ENCODE measurements around the gene GLIS1.

Gene GLIS1

GRCh38 chr1:53638360-53639035 is 100.5 kb downstream of the GLIS1 start:
- no peak for DNase-seq (ENCODE audit: low spot score)

DNA sequence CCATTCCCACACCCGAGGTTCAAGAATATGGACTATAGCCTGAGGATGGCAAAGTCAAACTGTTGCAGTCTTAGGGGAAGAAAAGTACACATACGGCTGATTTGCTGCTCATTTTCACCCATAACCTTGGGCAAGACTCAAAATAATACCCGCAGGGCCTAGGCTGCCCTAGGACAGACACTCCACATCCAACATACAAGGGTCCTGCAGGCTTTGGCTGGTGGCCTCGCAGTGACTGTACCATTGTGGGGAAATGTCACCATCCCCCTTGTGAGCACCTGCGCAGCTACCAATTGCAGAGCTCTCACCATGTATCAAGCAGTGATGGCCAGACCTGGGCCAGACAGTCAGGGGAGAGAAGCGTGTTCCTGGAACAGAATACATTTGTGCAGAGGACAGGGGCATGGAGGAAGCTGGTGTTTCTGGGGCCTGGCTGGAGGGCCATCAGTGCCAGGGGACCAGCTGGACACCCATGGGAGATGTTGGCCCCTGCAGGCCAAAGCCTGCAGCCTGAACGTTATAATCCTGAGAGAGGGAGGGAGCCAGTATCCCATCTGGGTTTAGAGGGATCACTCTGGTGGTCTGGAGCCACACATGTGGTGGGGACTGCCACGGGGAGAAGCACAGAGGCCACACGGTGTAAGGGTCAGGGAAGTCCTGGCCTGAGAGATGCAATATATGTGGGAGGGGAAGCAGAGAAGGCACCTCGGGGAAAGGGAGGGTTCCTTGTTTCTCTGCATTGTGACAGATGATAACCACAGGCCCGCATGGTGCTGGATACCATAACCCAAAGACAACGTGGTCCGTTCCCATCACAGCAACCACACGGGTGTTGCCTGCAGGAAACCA is 101.2 kb downstream of the GLIS1 start:
- no peak for DNase-seq (ENCODE audit: low spot score)

DNA sequence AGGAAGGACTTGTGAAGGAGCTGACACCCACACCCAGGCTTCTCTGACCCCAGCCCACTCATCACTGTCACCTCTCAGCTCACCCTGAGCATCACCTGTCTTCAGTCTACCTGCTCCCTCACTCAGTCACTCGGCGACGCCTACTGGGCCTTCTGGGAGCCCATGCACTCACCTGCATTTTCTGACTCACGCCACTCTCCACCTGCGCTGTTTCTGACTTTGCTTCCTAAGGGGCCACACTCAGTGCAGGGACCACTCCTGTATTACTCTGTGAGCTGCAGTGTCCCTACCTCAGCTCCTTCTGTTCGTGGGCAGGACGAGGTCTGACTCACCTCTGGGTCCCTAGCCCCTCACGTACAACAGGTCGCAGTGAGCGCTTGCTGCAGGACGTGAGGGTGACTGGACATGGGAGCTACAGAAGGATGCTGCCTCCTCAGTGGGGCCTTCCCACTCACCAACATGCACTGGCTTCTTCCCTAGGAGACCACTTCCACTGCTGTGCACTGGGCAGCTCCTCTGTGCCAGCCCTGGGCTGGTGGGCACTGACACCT is 102.3 kb downstream of the GLIS1 start:
- DNase-seq (ENCODE audit: low spot score), result no peak

- no peak for DNase-seq (ENCODE audit: low spot score)
Measured at GRCh38 chr1:53634571-53634979, 104.4 kb downstream of the GLIS1 start.

DNA sequence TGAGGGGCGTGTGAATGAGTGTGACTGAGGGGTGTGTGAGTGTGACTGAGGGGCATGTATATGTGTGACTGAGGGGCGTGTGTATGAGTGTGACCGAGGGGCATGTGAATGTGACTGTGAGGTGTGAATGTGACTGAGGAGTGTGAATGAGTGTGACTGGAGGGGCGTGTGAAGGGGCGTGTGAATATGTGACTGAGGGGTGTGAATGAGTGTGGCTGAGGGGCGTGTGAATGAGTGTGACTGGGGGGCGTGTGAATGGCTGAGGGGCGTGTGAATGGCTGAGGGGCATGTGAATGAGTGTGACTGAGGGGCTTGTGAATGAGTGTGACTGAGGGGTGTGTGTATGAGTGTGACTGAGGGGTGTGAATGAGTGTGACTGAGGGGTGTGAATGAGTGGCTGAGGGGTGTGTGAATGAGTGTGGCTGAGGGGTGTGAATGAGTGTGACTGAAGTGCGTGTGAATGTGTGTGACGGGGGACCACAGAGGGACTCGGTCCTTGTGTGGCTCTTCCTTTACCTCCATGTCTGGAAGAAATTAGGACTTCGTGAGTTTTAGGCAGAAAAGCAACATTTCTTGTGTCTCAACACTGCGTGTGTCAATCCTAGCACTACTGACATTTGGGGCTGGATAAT is 105.8 kb downstream of the GLIS1 start:
- DNase-seq (ENCODE audit: low spot score), result no peak

DNA sequence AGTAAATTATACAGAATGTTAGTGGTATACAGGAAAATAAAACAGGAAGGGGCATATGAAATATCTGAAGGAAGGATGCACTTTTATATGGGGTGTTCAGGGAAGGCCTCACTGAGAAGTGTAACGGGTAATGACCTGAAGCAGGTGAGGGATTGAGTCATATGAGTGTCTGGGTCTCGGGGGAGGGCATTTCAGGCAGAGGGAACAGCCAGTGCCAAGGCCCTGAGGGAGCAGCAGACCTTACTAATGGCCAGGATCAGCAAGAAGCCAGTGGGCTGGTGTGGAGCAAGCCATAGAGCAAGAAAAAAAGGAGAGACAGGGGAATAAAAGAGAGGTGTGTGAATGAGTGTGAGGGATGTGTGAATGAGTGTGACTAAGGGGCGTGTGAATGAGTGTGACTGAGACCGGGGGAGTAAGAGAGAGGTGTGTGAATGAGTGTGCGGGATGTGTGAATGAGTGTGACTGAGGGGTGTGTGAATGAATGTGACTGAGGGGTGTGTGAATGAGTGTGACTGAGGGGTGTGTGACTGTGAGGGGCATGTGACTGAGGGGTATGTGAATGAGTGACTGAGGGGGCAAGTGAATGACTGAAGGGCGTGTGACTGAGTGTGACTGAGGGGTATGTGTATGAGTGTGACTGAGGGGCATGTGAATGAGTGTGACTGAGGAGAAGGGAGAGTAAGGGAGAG is 107.2 kb downstream of the GLIS1 start:
- no peak for DNase-seq (ENCODE audit: low spot score)

DNA sequence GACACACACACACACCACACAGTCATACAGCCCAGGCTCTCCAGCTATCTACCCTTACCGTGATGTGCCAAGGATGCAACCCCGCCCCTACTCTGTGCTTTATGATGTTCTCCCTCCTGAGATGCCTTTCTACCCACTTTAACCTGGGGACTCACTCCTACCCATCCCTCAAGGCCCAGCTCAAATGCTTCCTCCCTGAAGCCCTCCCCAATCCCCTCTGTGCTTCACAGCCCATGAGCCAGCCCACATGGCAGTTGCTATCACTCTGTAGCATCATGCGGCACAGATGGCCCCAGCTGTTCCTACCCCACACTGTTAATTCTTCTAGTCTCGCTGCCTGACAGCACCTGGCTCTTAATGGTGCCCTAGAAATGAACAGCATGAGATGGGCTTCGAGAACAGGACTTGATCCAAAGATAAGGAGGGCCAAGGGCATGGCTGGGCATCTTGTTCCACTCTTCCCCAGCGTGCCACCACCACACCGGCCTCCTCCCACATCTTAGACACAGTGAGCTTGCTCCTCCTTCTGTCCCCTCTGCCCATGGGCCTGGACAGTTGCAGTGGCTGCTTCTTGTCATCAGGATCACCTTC is 109.8 kb downstream of the GLIS1 start:
- no peak for DNase-seq (ENCODE audit: low spot score)

- DNase-seq (ENCODE audit: low spot score), result no peak
Measured at GRCh38 chr1:53628286-53628955, 110.5 kb downstream of the GLIS1 start.

DNA sequence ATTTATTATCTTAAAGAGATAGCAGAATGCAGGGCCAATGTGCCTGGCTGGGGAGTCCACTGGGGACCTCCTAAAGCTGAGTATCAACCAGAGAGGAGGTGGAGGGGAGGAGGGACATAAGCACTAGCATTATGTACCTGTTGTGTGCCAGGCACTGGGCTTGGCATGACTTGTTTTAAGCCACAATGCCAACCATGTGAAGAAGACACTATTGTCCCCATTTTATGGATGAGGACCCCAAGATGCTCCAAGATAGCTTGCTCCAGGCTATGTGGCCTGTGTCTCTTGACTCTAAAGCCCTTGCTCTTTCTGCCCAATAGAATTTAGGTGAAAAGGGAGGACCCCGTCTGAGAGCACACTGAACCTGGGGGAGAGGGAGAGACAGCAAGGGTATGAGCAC is 111.3 kb downstream of the GLIS1 start:
- no peak for DNase-seq (ENCODE audit: low spot score)

- DNase-seq (ENCODE audit: low spot score), result no peak
Measured at GRCh38 chr1:53627031-53627430, 111.9 kb downstream of the GLIS1 start.

DNA sequence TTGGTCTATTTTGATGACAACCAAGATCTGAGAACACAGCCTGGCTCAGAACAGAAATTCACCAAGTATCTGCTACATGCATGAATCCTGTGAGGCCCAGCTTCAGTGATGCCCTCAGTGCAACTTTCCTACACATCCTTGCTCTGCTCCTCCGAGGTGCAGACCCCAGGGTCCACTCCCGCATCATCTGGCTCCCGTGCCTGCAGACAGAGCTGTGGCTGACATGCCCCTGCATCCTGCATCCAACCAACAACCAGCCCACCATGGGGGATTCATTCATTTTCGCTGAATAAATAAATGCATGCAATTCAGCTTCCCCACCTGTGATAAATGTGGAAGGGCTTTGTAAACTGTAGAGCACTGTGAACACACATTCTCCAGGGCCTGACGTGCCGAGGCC is 112.3 kb downstream of the GLIS1 start:
- DNase-seq (ENCODE audit: low spot score), result no peak

DNA sequence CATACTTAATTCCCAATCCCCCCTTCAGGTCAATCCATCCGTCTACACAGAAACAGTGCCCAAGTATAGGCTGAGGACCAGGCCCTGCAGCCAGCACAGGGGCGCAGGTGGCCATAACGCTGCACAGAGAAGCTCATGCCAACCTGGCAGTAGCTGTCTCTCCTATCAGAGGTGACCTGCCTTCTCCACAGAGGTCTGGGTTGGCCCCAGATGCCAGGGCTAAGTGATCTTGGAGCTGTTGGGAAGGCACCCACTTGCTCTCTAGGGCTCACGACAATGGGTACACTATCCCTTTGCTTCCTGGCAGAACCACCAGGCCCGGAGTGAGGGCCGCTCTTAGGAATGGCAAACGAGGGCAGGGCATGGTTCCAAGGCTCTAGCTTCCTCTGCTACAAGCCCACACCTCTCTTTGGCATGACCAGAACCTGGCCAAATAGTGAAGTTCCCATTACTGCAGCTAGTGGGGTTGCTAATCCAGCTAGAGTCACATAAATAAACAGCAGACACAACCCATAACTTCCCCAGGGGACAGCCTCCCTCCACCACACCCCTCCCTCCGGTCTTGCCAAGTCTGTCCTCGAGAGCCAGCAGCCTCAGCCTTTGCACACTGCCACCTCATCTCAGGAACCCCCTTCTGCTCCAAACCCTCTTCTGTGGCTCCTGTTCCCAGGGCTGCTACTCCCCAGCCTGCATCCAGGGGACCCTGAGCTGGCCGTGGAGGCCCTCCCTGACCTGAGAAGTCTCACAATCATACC is 113.0 kb downstream of the GLIS1 start:
- DNase-seq (ENCODE audit: low spot score), result no peak

GRCh38 chr1:53625049-53625448 is 113.9 kb downstream of the GLIS1 start:
- no peak for DNase-seq (ENCODE audit: low spot score)

GRCh38 chr1:53622531-53622930 is 116.4 kb downstream of the GLIS1 start:
- no peak for DNase-seq (ENCODE audit: low spot score)

DNA sequence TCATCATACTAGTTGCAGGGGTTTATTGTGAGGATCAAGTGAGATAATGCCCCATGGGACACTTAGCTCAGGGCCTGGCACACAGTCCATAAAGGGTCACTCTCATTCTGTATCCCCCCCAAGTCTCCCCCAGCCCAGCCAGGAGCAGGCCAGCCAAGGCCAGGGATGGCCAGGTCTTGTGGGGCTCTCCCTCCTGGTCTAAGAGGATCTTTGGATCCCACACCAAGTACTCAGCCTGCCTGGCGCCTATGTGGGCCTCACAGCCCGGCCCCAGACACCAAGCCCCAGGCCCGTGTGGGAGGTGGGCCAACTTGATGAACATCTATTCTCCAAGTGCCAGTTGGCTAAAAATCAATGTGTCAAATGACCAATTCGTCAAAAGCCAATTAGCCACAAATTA is 117.8 kb downstream of the GLIS1 start:
- DNase-seq (ENCODE audit: low spot score), result no peak

- no peak for DNase-seq (ENCODE audit: low spot score)
Measured at GRCh38 chr1:53620061-53620855, 118.7 kb downstream of the GLIS1 start.

- DNase-seq (ENCODE audit: low spot score), result no peak
Measured at GRCh38 chr1:53619367-53620060, 119.5 kb downstream of the GLIS1 start.

- no peak for DNase-seq (ENCODE audit: low spot score)
Measured at GRCh38 chr1:53618500-53619366, 120.2 kb downstream of the GLIS1 start.

All from hematopoietic multipotent progenitor cell treated with erythropoietin and hydrocortisone succinate and interleukin-3 and kit ligand, for 15 days (in vitro differentiated cells).